Stimulated activated CD4-positive, alpha-beta T cell treated with anti-CD3 and anti-CD28 coated beads, Interleukin-1b, Interleukin-23, amount 100 ng/mL, for 48 hours (primary cell): Measurements from ENCODE around the gene PLP2.
"Not testable (repeated sequence)": the region's sequence is repeated elsewhere in the genome, so short reads cannot be mapped to it uniquely, and the experiment has no call there.

ENCODE experiments used
- DNase-seq: peaks from one replicate; pipeline ENCODE4 v3.0.0-alpha.2; 2020

Gene PLP2

GRCh38 chrX:49164589-49165360 lies 6.9 kb upstream of the PLP2 start:
- no peak for DNase-seq

GRCh38 chrX:49165901-49166881 lies 5.5 kb upstream of the PLP2 start:
- peak; percentile 82 for DNase-seq

GRCh38 chrX:49166914-49167739 lies 4.6 kb upstream of the PLP2 start:
- DNase-seq: peak; percentile 71

DNA sequence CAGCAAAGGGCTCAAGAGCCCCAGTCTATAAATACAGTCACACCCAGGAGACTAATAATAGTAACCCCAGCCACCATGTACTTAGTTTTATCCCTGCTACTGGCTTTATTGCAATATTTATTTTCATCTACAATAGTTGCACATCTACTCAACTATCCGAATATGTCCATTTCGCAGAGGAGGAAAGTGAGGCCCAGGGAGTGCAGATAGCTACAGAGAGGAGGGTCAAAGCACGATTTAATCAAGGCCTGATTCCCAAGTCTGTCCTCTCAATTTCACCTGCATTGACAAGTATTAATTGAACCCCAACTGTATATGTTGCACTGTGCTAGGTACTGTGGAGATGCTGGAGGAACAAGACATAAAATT lies 4.0 kb upstream of the PLP2 start:
- DNase-seq: no peak

GRCh38 chrX:49172280-49172780 lies 632 bp downstream of the PLP2 start:
- peak; percentile 78 for DNase-seq

- not testable (repeated sequence) for DNase-seq
Observed at GRCh38 chrX:49173544-49173943, 1.8 kb downstream of the PLP2 start.

GRCh38 chrX:49174723-49175122 lies 3.0 kb downstream of the PLP2 start:
- DNase-seq: no peak

DNA sequence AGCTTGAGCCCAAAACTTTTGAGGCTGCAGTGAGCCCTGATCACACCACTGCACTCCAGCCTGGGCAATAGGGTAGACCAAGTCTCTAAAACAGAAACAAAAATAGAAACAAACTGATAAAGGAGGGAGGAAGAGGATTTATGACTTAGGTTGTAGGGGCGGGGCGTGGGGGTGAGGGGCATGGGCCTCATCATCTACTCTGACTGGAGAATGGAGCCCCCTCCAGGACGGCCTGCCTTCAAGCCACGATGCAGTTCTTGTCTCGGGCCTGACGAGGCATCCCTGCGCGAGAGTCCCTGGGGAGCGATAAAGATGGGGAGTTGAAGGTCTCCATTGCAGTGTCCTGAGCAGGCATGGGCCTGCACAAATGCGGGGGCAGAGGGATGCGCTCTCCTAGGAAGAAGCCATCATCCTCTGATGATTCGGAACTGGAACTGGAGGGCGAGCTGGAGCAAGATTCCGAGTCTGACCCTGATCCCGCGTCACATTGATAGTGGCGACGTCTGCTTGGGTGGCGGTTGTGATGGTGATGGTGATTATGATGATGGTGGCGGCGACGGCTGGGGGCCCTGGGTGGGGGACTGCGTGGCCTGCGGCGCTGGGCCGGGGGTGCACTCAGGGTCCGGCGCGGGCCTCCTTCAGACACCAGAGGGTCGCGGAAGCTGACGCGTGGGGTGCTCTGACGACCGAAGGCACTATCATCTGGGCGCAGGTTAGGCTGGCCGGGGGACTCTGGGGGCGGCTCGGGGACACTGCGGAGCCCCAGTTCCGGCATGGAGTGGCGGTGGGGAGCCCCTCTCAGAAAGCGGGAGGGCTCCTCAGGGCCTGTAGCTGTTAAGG lies 4.0 kb downstream of the PLP2 start:
- DNase-seq: no peak

GRCh38 chrX:49176421-49177326 lies 5.0 kb downstream of the PLP2 start:
- DNase-seq: no peak

- no peak for DNase-seq
Observed at GRCh38 chrX:49177338-49177833, 5.7 kb downstream of the PLP2 start.

DNA sequence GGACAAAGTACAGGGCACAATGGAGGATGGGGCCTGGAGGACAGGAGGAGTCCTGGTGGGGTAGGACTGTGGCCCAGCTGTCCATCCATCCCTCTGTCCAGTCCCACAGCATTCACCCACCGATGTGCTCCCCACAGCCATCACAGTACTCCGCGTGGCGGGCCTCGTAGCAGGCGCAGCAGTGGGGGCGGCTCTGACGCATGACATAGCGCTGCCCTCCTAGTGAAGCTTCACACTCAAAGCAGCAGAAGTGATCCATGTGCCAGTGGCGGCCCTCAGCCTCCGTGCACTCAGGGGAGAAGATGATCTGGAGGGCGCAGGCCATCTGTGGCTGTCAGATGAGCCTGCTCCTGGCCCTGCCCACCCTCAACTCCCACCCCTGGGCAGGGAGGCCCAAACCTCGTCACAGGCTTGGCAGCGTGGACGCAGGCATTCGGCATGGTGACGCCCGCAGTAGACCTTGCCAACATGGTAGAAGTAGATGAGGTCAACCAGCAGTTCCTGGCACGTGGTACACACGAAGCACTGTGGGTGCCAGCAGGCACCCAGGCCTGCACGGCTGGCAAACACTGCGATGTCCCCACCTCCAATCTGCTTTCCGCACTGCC lies 6.3 kb downstream of the PLP2 start:
- no peak for DNase-seq

GRCh38 chrX:49178537-49178936 lies 6.8 kb downstream of the PLP2 start:
- DNase-seq: no peak

DNA sequence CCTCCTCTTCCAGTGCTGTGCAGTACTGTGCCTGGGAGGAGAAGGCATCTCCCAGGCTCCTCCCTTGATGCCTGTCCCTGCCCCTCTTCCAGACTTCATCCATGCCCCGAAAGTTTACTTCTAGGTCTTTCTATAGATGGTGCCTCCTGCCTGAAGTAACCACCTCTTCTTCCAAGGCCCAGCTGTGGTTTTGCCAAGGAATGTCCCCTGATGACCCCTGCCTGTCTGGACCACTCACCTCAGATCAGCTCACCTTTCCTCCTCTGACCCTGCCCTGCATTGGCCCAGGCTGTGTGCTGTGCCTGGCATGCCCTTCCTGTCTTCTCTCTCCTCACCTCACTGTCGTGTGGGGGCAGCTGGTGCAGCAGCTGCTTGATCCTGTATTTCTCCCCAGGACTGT lies 7.7 kb downstream of the PLP2 start:
- DNase-seq: no peak

GRCh38 chrX:49183701-49184281 lies 12.1 kb downstream of the PLP2 start:
- no peak for DNase-seq

DNA sequence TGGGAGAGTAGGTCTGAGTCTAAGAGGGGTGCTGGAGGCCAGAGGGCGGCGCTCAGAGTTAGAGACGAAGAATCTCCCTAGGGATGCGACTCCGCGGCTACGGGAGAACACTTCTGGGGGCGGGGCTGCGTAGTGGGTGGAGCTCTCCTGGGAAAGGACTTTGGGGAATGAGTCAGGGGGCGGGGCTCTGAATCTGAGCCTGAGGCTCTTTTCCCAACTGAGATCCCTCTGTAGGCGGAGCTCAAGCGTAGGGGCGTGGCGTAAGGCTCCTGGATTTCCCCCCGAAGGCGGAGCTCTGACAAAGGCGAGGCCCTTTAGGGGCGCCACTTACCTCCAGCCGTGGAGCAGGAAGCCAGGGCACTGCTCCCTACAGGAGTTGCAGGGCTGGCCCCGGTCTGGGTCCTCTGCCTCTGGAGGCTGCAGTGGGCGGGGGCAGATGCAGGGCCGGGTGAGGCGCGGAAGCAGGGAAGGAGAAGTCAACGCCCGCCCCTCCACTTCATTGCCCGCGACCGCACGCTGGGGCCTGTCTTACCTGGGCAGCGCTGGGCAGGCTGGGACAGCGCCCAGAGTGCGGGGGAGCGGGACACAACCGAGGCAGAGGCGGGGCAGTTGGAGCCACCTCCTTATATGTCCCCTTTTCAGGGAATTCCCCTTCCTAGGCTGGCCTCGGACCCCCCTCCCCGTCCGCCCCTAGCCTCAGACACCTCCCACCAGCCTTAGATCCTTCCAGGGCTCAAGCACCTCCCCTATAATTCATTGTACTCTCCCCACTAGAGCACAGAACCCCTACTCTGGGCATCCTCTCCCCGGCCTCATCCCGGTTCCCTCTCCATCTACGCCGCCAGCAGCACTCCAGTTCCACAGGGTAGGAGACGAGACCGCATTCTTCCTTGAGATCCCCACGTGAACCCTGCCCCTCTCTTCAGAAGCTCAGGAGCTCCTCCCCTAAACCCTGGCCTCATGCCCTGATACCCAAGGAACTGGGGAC lies 12.9 kb downstream of the PLP2 start:
- peak; percentile 59 for DNase-seq

DNA sequence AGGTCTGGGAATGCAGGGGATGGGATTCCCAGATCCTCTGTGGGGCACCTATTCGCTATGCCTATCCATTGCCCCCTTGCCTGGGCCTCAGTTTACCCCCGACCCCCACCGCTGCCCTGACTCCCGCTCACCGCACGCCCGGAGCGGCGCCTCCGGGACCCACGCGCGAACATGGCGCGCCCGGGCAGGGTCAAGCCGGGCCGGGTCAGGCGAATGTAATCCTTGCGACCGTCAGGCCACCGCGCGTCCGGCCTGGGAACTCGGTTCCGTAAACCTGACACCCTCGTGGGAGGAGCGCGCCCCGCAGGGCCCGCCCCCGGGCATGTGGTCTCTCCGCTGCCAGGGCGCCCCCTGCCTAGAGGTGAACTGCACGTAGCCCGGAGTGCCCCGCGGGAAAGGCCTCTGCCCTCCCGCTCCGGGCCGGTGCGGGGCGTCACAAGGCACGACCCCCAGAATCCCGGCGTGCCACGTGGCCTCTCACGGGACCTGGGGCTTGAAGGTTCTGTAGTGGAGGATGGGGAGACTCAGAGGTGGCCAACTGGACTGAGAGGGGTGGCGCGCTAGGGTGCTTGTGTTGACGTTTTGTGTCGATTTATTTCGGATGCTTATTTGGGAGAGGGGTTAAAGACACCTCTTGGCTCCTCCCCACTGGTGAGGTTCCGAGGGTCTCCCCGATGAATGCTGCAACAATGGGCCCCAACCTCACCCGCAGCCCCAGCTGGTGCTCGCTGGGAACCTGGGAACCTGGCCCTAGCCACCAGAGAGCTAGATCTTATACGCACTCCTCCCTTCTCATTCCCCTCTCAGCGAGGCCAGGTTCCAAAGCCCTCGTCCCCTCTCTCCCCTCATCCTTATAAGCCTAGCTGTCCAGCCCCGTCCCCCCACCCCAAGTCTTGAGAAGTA lies 14.7 kb downstream of the PLP2 start, which contains the start of gene PRICKLE3:
TSS of gene PRICKLE3 (minus strand) at position 249 of the 903 bp plus-strand sequence. CDS start at position 173, 76 bp downstream.
- DNase-seq: peak; percentile 71

- DNase-seq: no peak
Observed at GRCh38 chrX:49187028-49187394, 15.3 kb downstream of the PLP2 start.
